HK-2 (cell line): ENCODE results near the gene KCNAB2.

ENCODE experiments used
- DNase-seq: peaks from one replicate; pipeline ENCODE4 v3.0.0-alpha.2; 2018; ENCODE audit not compliant: unreplicated experiment

KCNAB2 gene

GRCh38 chr1:6030547-6031261, 15.0 kb upstream of the KCNAB2 start:
- DNase-seq: no peak

GRCh38 chr1:6033124-6033523, 12.6 kb upstream of the KCNAB2 start:
- DNase-seq: no peak

GRCh38 chr1:6033986-6034749, 11.5 kb upstream of the KCNAB2 start:
- DNase-seq: peak; percentile 36

GRCh38 chr1:6034750-6035096, 11.0 kb upstream of the KCNAB2 start:
- no peak for DNase-seq

GRCh38 chr1:6035303-6035702, 10.4 kb upstream of the KCNAB2 start:
- DNase-seq: no peak

GRCh38 chr1:6035719-6036118, 10.0 kb upstream of the KCNAB2 start:
- no peak for DNase-seq

- DNase-seq: no peak
Measured at GRCh38 chr1:6037338-6037762, 8.3 kb upstream of the KCNAB2 start.

- no peak for DNase-seq
Measured at GRCh38 chr1:6038603-6039002, 7.1 kb upstream of the KCNAB2 start.

- no peak for DNase-seq
Measured at GRCh38 chr1:6039031-6039430, 6.7 kb upstream of the KCNAB2 start.

- DNase-seq: no peak
Measured at GRCh38 chr1:6040444-6040843, 5.2 kb upstream of the KCNAB2 start.

GRCh38 chr1:6040861-6041415, 4.8 kb upstream of the KCNAB2 start:
- no peak for DNase-seq

GRCh38 chr1:6041432-6042062, 4.1 kb upstream of the KCNAB2 start:
- DNase-seq: no peak

GRCh38 chr1:6043561-6043960, 2.1 kb upstream of the KCNAB2 start:
- DNase-seq: no peak

- DNase-seq: no peak
Measured at GRCh38 chr1:6044481-6045109, 1.1 kb upstream of the KCNAB2 start.

GRCh38 chr1:6045110-6045502, 582 bp upstream of the KCNAB2 start:
- no peak for DNase-seq

- DNase-seq: no peak
Measured at GRCh38 chr1:6046279-6046678, 591 bp downstream of the KCNAB2 start.

GRCh38 chr1:6048179-6048867, 2.6 kb downstream of the KCNAB2 start:
- no peak for DNase-seq

GRCh38 chr1:6049419-6049818, 3.7 kb downstream of the KCNAB2 start:
- no peak for DNase-seq

- DNase-seq: no peak
Measured at GRCh38 chr1:6051423-6051822, 5.7 kb downstream of the KCNAB2 start.

GRCh38 chr1:6052543-6053205, 7.0 kb downstream of the KCNAB2 start:
- DNase-seq: peak; percentile 58

- DNase-seq: no peak
Measured at GRCh38 chr1:6053206-6053546, 7.5 kb downstream of the KCNAB2 start.
